ENCODE measurements around the gene EFNA5. TPM values are rescaled to one million over a fixed set of nuclear protein-coding genes. Genes with fewer than 3 reads are reported as not detected.

EFNA5 gene
- total RNA-seq, 4 donors from 2014 or later, result 6.8 to 17.9 (median 11.5) TPM

- H3K9me3 ChIP-seq, result no peaks in the 10 kb centered on the region
- intact Hi-C loops (cut with DNase I), result no loop called here
- no peaks in the 10 kb centered on the region for H3K36me3 ChIP-seq
- H3K27ac ChIP-seq, result no peak overlapping the region
- no peak for TF ChIP-seq CTCF (IDR thresholded peaks at IDR 0.05)
- TF ChIP-seq POLR2A (IDR thresholded peaks at IDR 0.05), result no peak
- peaks cover under 1 to 16% (median 10%) of the 10 kb centered on the region in 3 donors for H3K4me1 ChIP-seq
- DNase-seq, result no peak
- H3K27me3 ChIP-seq, result no peaks in the 10 kb centered on the region
- no peak overlapping the region for H3K4me3 ChIP-seq
Measured at GRCh38 chr5:107582625-107583024, 88.1 kb downstream of the EFNA5 start.

GRCh38 chr5:107580889-107581820, 89.6 kb downstream of the EFNA5 start:
- TF ChIP-seq POLR2A (IDR thresholded peaks at IDR 0.05), result no peak
- TF ChIP-seq CTCF (IDR thresholded peaks at IDR 0.05), result no peak
- 73 to 74% methylated on average over 8 of the region's 8 CpGs for WGBS, 2 donors
- H3K27ac ChIP-seq, result peak overlapping the region in 2 of 4 donors; percentile 2 to 7
- H3K36me3 ChIP-seq, result no peaks in the 10 kb centered on the region
- no peak overlapping the region for H3K4me3 ChIP-seq
- peaks cover 8 to 31% (median 22%) of the 10 kb centered on the region in 3 donors for H3K4me1 ChIP-seq
- no peaks in the 10 kb centered on the region for H3K9me3 ChIP-seq
- intact Hi-C loops (cut with DNase I), result no loop called here
- no peak for DNase-seq
- no peaks in the 10 kb centered on the region for H3K27me3 ChIP-seq

DNA sequence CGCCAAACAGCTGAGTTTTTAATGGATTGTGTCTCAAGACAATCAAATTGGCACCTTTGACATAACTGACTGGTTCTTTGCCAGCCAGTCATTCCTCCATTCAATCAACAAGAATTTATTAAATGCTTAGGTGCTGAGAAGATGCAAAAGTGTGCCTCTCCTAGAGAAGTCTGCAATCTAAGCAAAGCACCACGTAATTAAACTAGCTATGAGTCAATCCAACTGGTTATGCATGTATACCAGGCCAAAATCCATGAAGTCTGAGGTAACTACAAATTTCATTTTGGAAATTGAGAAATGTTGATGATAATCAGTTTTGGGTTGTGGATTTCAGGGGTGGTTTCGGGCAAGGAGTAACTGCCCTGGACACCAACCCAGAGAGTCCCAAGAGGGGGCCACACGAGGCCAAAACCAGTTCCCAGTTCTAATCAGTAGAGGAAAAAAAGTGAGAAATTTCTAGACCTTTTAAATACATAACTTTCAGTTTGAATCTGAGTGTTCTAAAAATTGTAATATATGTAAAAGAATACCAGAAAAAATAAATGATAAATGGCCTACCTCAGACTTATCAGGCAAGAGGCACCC, 92.6 kb downstream of the EFNA5 start:
- H3K9me3 ChIP-seq, result no peaks in the 10 kb centered on the region
- TF ChIP-seq CTCF (IDR thresholded peaks at IDR 0.05) (no peak), POLR2A (IDR thresholded peaks at IDR 0.05) (no peak)
- H3K4me3 ChIP-seq, result no peak overlapping the region
- 69 to 73% methylated on average over 4 of the region's 4 CpGs for WGBS, 2 donors
- peaks cover 8 to 47% (median 23%) of the 10 kb centered on the region in 3 donors for H3K4me1 ChIP-seq
- intact Hi-C loops (cut with DNase I), result no loop called here
- peak overlapping the region in 2 of 4 donors; percentile 40 to 59 for H3K27ac ChIP-seq
- H3K36me3 ChIP-seq, result no peaks in the 10 kb centered on the region
- no peak for DNase-seq
- no peaks in the 10 kb centered on the region for H3K27me3 ChIP-seq

- H3K27ac ChIP-seq, result peak overlapping the region; percentile 4 to 66 (median 42)
- intact Hi-C loops (cut with DNase I), result no loop called here
- H3K4me1 ChIP-seq, result peaks cover 8 to 54% (median 23%) of the 10 kb centered on the region in 3 donors
- WGBS, 2 donors, result 73 to 77% methylated on average over 8 of the region's 8 CpGs
- DNase-seq, result no peak
- H3K27me3 ChIP-seq, result no peaks in the 10 kb centered on the region
- H3K9me3 ChIP-seq, result no peaks in the 10 kb centered on the region
- TF ChIP-seq CTCF (IDR thresholded peaks at IDR 0.05) (no peak), POLR2A (IDR thresholded peaks at IDR 0.05) (no peak)
- H3K4me3 ChIP-seq, result no peak overlapping the region
- H3K36me3 ChIP-seq, result no peaks in the 10 kb centered on the region
Measured at GRCh38 chr5:107577394-107577950, 93.3 kb downstream of the EFNA5 start.

All from esophagus squamous epithelium (tissue), 5 donors.